Ishikawa (cell line): Measurements from ENCODE around the gene WDFY2.

Experiments used
- CEBPB ChIP-seq: IDR thresholded peaks from 2 replicates; pipeline ENCODE4 v1.6.1; 2012
- CREB1 ChIP-seq: IDR thresholded peaks from 2 replicates; pipeline ENCODE4 v1.6.1; 2012; ENCODE audit warnings: low read depth
- EGR1 ChIP-seq: IDR thresholded peaks from 2 replicates; pipeline ENCODE4 v1.6.1; 2012
- EP300 ChIP-seq: IDR thresholded peaks from 2 replicates; pipeline ENCODE4 v1.6.1; 2012; ENCODE audit warnings: borderline replicate concordance
- FOXM1 ChIP-seq: IDR thresholded peaks from 2 replicates; pipeline ENCODE4 v1.6.1; 2012; ENCODE audit warnings: low read depth, borderline replicate concordance
- MAX ChIP-seq: IDR thresholded peaks from 2 replicates; pipeline ENCODE4 v1.6.1; 2012
- NFIC ChIP-seq: IDR thresholded peaks from 2 replicates; pipeline ENCODE4 v1.6.1; 2012
- RAD21 ChIP-seq: IDR thresholded peaks from 2 replicates; pipeline ENCODE4 v1.6.1; 2012; ENCODE audit warnings: low read depth
- REST ChIP-seq: IDR thresholded peaks from 2 replicates; pipeline ENCODE4 v1.6.1; 2012; ENCODE audit warnings: low read depth, mild to moderate bottlenecking
- TAF1 ChIP-seq: IDR thresholded peaks from 2 replicates; pipeline ENCODE4 v1.6.1; 2012; ENCODE audit warnings: low read depth, mild to moderate bottlenecking
- TCF12 ChIP-seq: IDR thresholded peaks from 2 replicates; pipeline ENCODE4 v1.6.1; 2012; ENCODE audit warnings: low read depth
- TEAD4 ChIP-seq: IDR thresholded peaks from 2 replicates; pipeline ENCODE4 v1.6.1; 2012
- USF1 ChIP-seq: IDR thresholded peaks from 2 replicates; pipeline ENCODE4 v1.6.1; 2012
- YY1 ChIP-seq: IDR thresholded peaks from 2 replicates; pipeline ENCODE4 v1.6.1; 2012; ENCODE audit warnings: low read depth
- ZBTB7A ChIP-seq: IDR thresholded peaks from 2 replicates; pipeline ENCODE4 v1.6.1; 2012; ENCODE audit warnings: low read depth

Gene WDFY2

GRCh38 chr13:51550151-51550550, 34.1 kb upstream of the WDFY2 start:
- TF ChIP-seq TAF1 (no peak), CEBPB (no peak), TCF12 (no peak), REST (no peak), FOXM1 (no peak), EP300 (no peak), CREB1 (no peak)

GRCh38 chr13:51551416-51551815, 32.8 kb upstream of the WDFY2 start:
- TF ChIP-seq FOXM1 = no peak
- no peak for TF ChIP-seq TCF12
- TF ChIP-seq ZBTB7A = no peak
- TF ChIP-seq TEAD4 = no peak
- no peak for TF ChIP-seq USF1
- TF ChIP-seq CEBPB = no peak
- TF ChIP-seq NFIC = no peak
- no peak for TF ChIP-seq RAD21
- no peak for TF ChIP-seq MAX
- no peak for TF ChIP-seq YY1
- TF ChIP-seq TAF1 = no peak
- no peak for TF ChIP-seq EP300
- TF ChIP-seq CREB1 = no peak

- TF ChIP-seq FOXM1 = no peak
- no peak for TF ChIP-seq EGR1
- TF ChIP-seq MAX = no peak
- TF ChIP-seq CREB1 = no peak
- no peak for TF ChIP-seq TCF12
- no peak for TF ChIP-seq NFIC
- no peak for TF ChIP-seq EP300
- no peak for TF ChIP-seq YY1
- TF ChIP-seq RAD21 = no peak
- TF ChIP-seq ZBTB7A = no peak
- TF ChIP-seq TAF1 = no peak
These were observed 32.2 kb upstream of the WDFY2 start for GRCh38 chr13:51552027-51552426.

- TF ChIP-seq TEAD4 (no peak), REST (no peak), ZBTB7A (no peak), FOXM1 (no peak), RAD21 (no peak), YY1 (no peak), TAF1 (no peak), CEBPB (no peak), EGR1 (no peak), MAX (no peak), EP300 (no peak), USF1 (no peak), CREB1 (no peak), TCF12 (no peak), NFIC (no peak)
These were observed 30.7 kb upstream of the WDFY2 start for GRCh38 chr13:51553531-51553930.

- TF ChIP-seq EGR1 (no peak), TCF12 (no peak)
These were observed 27.5 kb upstream of the WDFY2 start for GRCh38 chr13:51556740-51557139.

GRCh38 chr13:51557438-51557837, 26.8 kb upstream of the WDFY2 start:
- TF ChIP-seq MAX (no peak), EP300 (no peak), YY1 (no peak), TAF1 (no peak), TCF12 (no peak), REST (no peak), FOXM1 (no peak), EGR1 (no peak), NFIC (no peak)
